NCI-H146 treated with DMSO at 0.1 percent for 48 hours (cell line): ENCODE measurements around the gene PODXL2.
"Not testable (repeated sequence)": the region's sequence is repeated elsewhere in the genome, so short reads cannot be mapped to it uniquely, and the experiment has no call there.

ENCODE experiments used
- DNase-seq: peaks from one replicate; lab custom pipeline; 2025; ENCODE audit not compliant: unreplicated experiment; lab: John Stamatoyannopoulos, UW

The PODXL2 gene

GRCh38 chr3:127654374-127654773 lies 25.4 kb downstream of the PODXL2 start:
- DNase-seq = no peak

- DNase-seq = not testable (repeated sequence)
Measured at GRCh38 chr3:127654993-127655392, 26.0 kb downstream of the PODXL2 start.

- DNase-seq = no peak
Measured at GRCh38 chr3:127655641-127656040, 26.7 kb downstream of the PODXL2 start.

GRCh38 chr3:127656906-127657305 lies 27.9 kb downstream of the PODXL2 start:
- DNase-seq = no peak

- DNase-seq = no peak
Measured at GRCh38 chr3:127658234-127658633, 29.2 kb downstream of the PODXL2 start.

GRCh38 chr3:127660621-127661251 lies 31.8 kb downstream of the PODXL2 start:
- DNase-seq = no peak

GRCh38 chr3:127661600-127661999 lies 32.6 kb downstream of the PODXL2 start:
- DNase-seq = no peak

GRCh38 chr3:127662001-127662469 lies 33.0 kb downstream of the PODXL2 start:
- no peak for DNase-seq

- DNase-seq = no peak
Measured at GRCh38 chr3:127663151-127663550, 34.2 kb downstream of the PODXL2 start.

- no peak for DNase-seq
Measured at GRCh38 chr3:127665165-127665564, 36.2 kb downstream of the PODXL2 start.

- DNase-seq = no peak
Measured at GRCh38 chr3:127665586-127665985, 36.6 kb downstream of the PODXL2 start.

GRCh38 chr3:127666676-127667075 lies 37.7 kb downstream of the PODXL2 start:
- no peak for DNase-seq

GRCh38 chr3:127667119-127667681 lies 38.2 kb downstream of the PODXL2 start:
- DNase-seq = no peak

- DNase-seq = no peak
Measured at GRCh38 chr3:127668906-127669305, 39.9 kb downstream of the PODXL2 start.

- DNase-seq = no peak
Measured at GRCh38 chr3:127669541-127670228, 40.7 kb downstream of the PODXL2 start.

GRCh38 chr3:127670229-127670559 lies 41.2 kb downstream of the PODXL2 start:
- no peak for DNase-seq

- no peak for DNase-seq
Measured at GRCh38 chr3:127670761-127671522, 42.0 kb downstream of the PODXL2 start.

GRCh38 chr3:127671523-127672428 lies 42.8 kb downstream of the PODXL2 start:
- no peak for DNase-seq

GRCh38 chr3:127672429-127673190 lies 43.6 kb downstream of the PODXL2 start, which contains the start of gene ABTB1:
Gene ABTB1, plus strand, starts transcription at chr3:127672952. Its CDS starts 74 bp downstream, at chr3:127673026.
- peak; percentile 71 for DNase-seq
